Heart right ventricle (tissue), 16 donors: ENCODE results near the gene KRT8. TPM values are rescaled to one million over a fixed set of nuclear protein-coding genes. Genes with fewer than 3 reads are reported as not detected.
A peak's percentile ranks its signal among the peaks of the same experiment; 100 is the strongest.
"Not testable (repeated sequence)": the region's sequence is repeated elsewhere in the genome, so short reads cannot be mapped to it uniquely, and the experiment has no call there.

Experiments
- ATAC-seq, 8 donors: fragments of 200-7000 bp; cut with Tn5 transposase; one replicate each; pipeline ENCODE4 v1.9.1; 2020; ENCODE audit warnings: mild to moderate bottlenecking in 8 of 8, moderate library complexity in 8 of 8, moderate number of reproducible peaks in 1 of 8
- DNase-seq, 2 donors: peaks; one replicate each; pipeline ENCODE4 v3.0.0-alpha.2; 2020
- H3K27ac ChIP-seq, 10 donors: fragments of 200-600 bp; sonication (generic) in 2 of 10; one replicate each; pipeline versions ENCODE4 v1.5.0 to v1.8.0; 2020 to 2022; ENCODE audit warnings: mild to moderate bottlenecking in 3 of 10
- H3K27me3 ChIP-seq, 7 donors: fragments of 200-600 bp; one replicate each; pipeline ENCODE4 v1.8.0; 2021 to 2022; ENCODE audit warnings: mild to moderate bottlenecking in 2 of 7
- H3K36me3 ChIP-seq, 9 donors: fragments of 200-600 bp; sonication (generic) in 1 of 9; one replicate each; pipeline versions ENCODE4 v1.5.0 to v1.8.0; 2020 to 2022; ENCODE audit warnings: mild to moderate bottlenecking in 2 of 9
- H3K4me1 ChIP-seq, 9 donors: fragments of 200-600 bp; sonication (generic) in 1 of 9; one replicate each; pipeline versions ENCODE4 v1.5.0 to v1.8.0; 2020 to 2022; ENCODE audit warnings: mild to moderate bottlenecking in 4 of 9
- H3K4me3 ChIP-seq, 10 donors: fragments of 200-600 bp; sonication (generic) in 2 of 10; one replicate each; pipeline versions ENCODE4 v1.5.0 to v1.8.0; 2020 to 2022; ENCODE audit warnings: mild to moderate bottlenecking in 7 of 10, moderate library complexity in 2 of 10
- H3K9me3 ChIP-seq, 11 donors: fragments of 200-600 bp in 10 of 11; sonication (generic) in 2 of 11; one replicate each; pipeline versions ENCODE4 v1.5.0 to v1.8.0; 2013 to 2022; ENCODE audit warnings: mild to moderate bottlenecking in 2 of 11, control low read depth in 1 of 11, moderate library complexity in 1 of 11
- WGBS, 2 donors: extraction: QIAGEN DNeasy Blood & Tissue Kit; methylation state at CpG; one replicate each; pipeline ENCODE4 v1.1.7; 2013; ENCODE audit warnings: inconsistent platforms in 1 of 2; 5-methylcytosine and 5-hydroxymethylcytosine counted together
- intact Hi-C, 10 donors: fragments of 100-400 bp; cut with DNase I; formaldehyde crosslinking; loops; one replicate each; pipeline versions ENCODE4 v1.11.1 to v1.14.2; 2022
- polyA plus RNA-seq, 2 donors: library from polyadenylated mRNA; stranded (reverse); fragments of 200-250 nt; gene quantifications; one replicate each; pipeline ENCODE4 v1.2.3, GENCODE V29; 2013
- total RNA-seq, 10 donors: library from RNA; stranded (reverse); fragmentation: NEBNext Ultra II Directional in 3 of 10; extraction: Animal tissue kit (Norgen Biotek cat#: 25700) in 3 of 10; gene quantifications; one replicate each; pipeline versions ENCODE4 v1.2.1 to v1.2.4, GENCODE V29; 2021 to 2023
- TF ChIP-seq, protein P1 (sequence below), 9 donors: fragments of 200-600 bp; sonication (generic) in 2 of 9; IDR thresholded peaks; one replicate each; pipeline versions ENCODE4 v1.5.0 to v1.8.0; 2021 to 2022; ENCODE audit warnings: antibody characterized with exemption in 9 of 9, mild to moderate bottlenecking in 5 of 9, moderate library complexity in 1 of 9
- donor health status: Arrhythmogenic right ventricular cardiomyopathy.
- donor health status: ischemic (EF 13 %, LVEDD 7.1; RV severe dilation, severe dysfunction).
- donor health status: healthy with polysubstance abuse.
- donor health status: DM: no; HTN: yes; CAD: no.
- donor health status: DM: no; HTN: no; CAD: no.
- donor health status: ischemic (EF 25% LVEDD 6.9; RV normal size, moderate dysfunction).
- donor health status: ischemic (EF 25% LVEDD 5.7; RV mildly dilated, moderate dysfunction).
- donor health status: healthy.
- donor health status: DM: yes; HTN: yes; CAD: no.
- donor health status: Ischemic cardiomyopathy.
- donor health status: ischemic (EF 35%, LVEDD 5.7; RV mildly dilated, moderate dysfunction).
- donor health status: nonischemic (EF 11% LVEDD 7.7; RV severe dilation, severe dysfunction).
- donor health status: DM: yes; HTN: yes; CAD: no.
- donor health status: PGD.
- donor health status: ischemic (EF 29% LVEDD 5.4; RV normal size, mild dysfunction).
- donor health status: nonischemic (EF 23%, LVEDD 6.1; RV moderate dilation, normal function).

The KRT8 gene
- total and polyA plus RNA-seq, 12 donors = 52.1 to 161 (median 112) TPM

- TF ChIP-seq, protein P1, sequence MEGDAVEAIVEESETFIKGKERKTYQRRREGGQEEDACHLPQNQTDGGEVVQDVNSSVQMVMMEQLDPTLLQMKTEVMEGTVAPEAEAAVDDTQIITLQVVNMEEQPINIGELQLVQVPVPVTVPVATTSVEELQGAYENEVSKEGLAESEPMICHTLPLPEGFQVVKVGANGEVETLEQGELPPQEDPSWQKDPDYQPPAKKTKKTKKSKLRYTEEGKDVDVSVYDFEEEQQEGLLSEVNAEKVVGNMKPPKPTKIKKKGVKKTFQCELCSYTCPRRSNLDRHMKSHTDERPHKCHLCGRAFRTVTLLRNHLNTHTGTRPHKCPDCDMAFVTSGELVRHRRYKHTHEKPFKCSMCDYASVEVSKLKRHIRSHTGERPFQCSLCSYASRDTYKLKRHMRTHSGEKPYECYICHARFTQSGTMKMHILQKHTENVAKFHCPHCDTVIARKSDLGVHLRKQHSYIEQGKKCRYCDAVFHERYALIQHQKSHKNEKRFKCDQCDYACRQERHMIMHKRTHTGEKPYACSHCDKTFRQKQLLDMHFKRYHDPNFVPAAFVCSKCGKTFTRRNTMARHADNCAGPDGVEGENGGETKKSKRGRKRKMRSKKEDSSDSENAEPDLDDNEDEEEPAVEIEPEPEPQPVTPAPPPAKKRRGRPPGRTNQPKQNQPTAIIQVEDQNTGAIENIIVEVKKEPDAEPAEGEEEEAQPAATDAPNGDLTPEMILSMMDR (IDR thresholded peaks at IDR 0.05) = no peak
- H3K4me3 ChIP-seq = no peak overlapping the region
- WGBS, 2 donors = 67 to 73% methylated on average over 2 of the region's 2 CpGs
- intact Hi-C loops = no loop called here
- H3K27me3 ChIP-seq = peaks cover 0 to 6% (median 0%) of the 10 kb centered on the region in 7 donors
- no peaks in the 10 kb centered on the region for H3K36me3 ChIP-seq
- H3K27ac ChIP-seq = no peak overlapping the region
- no peaks in the 10 kb centered on the region for H3K9me3 ChIP-seq
- DNase-seq = no peak
- no peaks in the 10 kb centered on the region for H3K4me1 ChIP-seq
- no peak for ATAC-seq
Measured at GRCh38 chr12:52891044-52891443, 13.8 kb downstream of the KRT8 start.

GRCh38 chr12:52890417-52890816 is 14.5 kb downstream of the KRT8 start:
- no peak overlapping the region for H3K4me3 ChIP-seq

DNA sequence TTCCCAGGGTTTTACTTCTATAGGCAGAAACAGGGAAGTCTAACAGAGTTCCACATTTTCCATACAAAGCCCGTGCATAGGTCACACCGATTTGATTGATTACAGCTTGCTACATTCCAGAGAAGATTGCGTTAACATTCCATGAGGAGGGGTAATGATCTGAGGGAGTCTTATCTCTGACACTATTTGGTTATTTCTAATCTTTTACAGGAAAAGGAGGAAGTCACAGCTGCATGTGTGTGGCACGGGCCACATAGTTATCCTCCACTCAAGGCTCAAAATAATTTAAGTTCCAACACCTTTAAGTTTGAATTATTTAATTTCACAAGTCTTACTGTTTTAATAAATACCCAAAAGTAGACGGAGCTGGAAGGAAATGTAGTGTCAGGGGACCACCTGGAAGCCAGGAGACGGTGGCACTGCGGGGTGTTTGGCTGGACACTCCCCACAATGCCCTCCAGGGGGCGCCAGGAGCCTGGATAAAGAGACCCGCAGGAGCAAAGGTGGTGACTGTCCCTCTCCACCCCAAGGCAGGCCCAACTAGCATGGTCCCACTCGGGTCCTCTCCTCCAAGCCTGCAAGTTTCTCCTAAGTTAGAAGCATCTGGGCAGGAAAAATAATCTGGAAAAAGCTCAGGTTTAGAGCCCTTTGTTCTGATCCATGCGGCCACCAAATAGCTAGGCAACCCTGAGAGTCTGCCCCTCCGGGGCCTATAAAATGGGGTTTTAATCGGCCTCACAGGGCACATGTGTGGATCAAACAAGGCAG is 20.2 kb downstream of the KRT8 start:
- Histone ChIP-seq H3K4me1 (peaks cover 0 to 6% (median 5%) of the 10 kb centered on the region in 9 donors), H3K4me3 (no peak overlapping the region), H3K9me3 (no peaks in the 10 kb centered on the region), H3K36me3 (no peaks in the 10 kb centered on the region), H3K27me3 (peaks cover 0 to 25% (median 17%) of the 10 kb centered on the region in 7 donors), H3K27ac (no peak overlapping the region)
- DNase-seq = peak; percentile 73 to 82
- peak; percentile 74 to 89 (median 82) for ATAC-seq
- intact Hi-C loops = loop anchor here in 8 of 10 donors (1.0 to 5.0 kb wide), 6 partner anchors 43 to 507 kb away; no protein-coding TSS in a partner anchor
- TF ChIP-seq, protein P1 (IDR thresholded peaks at IDR 0.05) = peak; percentile 80 to 95 (median 91)
- WGBS, 2 donors = 31 to 32% methylated on average over 13 of the region's 13 CpGs

More at GRCh38 chr12:52890417-52890816, 14.5 kb downstream of the KRT8 start:
- 88 to 91% methylated on average over 3 of the region's 3 CpGs for WGBS, 2 donors
- ATAC-seq (no peak), DNase-seq (no peak)
- no peaks in the 10 kb centered on the region for H3K4me1 ChIP-seq
- intact Hi-C loops = no loop called here
- TF ChIP-seq, protein P1 (IDR thresholded peaks at IDR 0.05) = no peak
- H3K27ac ChIP-seq = no peak overlapping the region
- H3K36me3 ChIP-seq = no peaks in the 10 kb centered on the region
- H3K27me3 ChIP-seq = peaks cover 0 to 6% (median 0%) of the 10 kb centered on the region in 7 donors
- no peaks in the 10 kb centered on the region for H3K9me3 ChIP-seq

- WGBS, 2 donors = 68 to 75% methylated on average over 8 of the region's 8 CpGs
- ATAC-seq, H3K27ac ChIP-seq, H3K4me3 ChIP-seq, H3K36me3 ChIP-seq, H3K9me3 ChIP-seq, DNase-seq: not testable (repeated sequence)
- intact Hi-C loops = loop anchor here in 6 of 10 donors (1.0 to 5.0 kb wide), 5 partner anchors 297 to 724 kb away; no protein-coding TSS in a partner anchor
- H3K4me1 ChIP-seq = peaks cover 0 to 15% (median 11%) of the 10 kb centered on the region in 9 donors
- peaks cover 0 to 25% (median 17%) of the 10 kb centered on the region in 7 donors for H3K27me3 ChIP-seq
Measured at GRCh38 chr12:52880499-52880898, 24.4 kb downstream of the KRT8 start.
